Stimulated activated CD8-positive, alpha-beta memory T cell treated with anti-CD3 and anti-CD28 coated beads, Interleukin-12 subunit alpha, Interleukin-12 subunit beta, amount 100 ng/mL, for 24 hours (primary cell): Measurements from ENCODE around the gene ANKRD28.

Source experiments
- DNase-seq: peaks from one replicate; pipeline ENCODE4 v3.0.0-alpha.2; 2020; ENCODE audit errors: extremely low read depth

The ANKRD28 gene

DNA sequence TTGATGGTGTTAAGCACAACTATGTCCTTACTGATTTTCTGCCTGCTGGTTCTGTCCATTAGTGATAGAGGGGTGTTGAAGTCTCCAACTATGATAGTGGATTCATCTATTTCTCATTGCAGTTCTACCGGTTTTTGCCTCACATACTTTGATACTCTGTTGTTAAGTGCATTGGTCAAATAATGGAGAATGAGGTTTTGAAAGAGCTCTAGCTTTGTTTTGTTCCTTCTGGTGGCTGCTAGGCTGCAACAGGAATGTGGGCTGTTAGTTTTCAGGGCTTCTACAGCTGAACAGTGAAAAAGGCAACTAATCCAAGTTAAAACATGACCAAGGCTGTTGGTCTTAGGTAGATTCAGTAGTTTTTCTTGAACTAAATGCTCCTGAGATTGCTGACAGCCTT lies 133.6 kb downstream of the ANKRD28 start:
- DNase-seq = no peak

DNA sequence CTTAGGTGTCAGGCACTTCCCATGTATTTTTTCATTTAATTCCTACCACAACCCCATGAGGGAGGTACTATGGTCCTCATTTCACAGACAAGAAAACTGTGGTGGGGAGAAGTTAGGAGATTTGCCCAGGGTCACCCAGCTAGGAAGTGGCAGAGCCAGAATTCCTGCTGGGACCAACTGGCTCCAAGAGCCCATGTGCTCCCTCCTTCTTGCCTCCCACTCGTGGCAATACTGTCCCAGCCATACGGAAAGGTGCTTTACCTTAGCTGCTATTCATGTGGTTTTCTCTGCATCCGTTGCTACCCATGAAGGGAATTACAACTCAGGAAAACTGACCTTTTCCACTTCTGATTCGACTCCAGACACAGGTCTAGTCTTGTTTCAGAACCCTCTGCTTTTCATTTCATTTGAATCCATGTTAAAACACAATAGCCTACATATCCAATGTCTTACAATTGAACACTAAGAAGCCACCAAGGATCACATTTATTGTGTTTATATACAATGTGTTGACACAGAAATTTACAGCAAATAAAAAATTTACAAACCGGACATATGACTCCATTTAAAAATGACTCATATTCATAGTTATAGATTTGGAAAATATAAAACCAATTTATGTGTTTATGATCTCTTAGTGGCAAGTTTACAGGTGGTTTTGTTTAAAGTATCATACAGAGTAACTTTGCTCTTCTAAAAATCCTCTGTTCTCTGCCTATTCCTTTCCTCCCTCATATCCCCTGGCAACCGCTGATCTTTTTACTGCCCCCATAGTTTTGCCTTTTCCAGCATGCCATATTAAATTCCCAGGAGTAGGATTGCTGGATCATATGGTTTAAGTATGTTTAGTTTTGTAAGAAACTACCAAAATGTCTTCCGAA lies 137.5 kb downstream of the ANKRD28 start:
- DNase-seq = no peak

DNA sequence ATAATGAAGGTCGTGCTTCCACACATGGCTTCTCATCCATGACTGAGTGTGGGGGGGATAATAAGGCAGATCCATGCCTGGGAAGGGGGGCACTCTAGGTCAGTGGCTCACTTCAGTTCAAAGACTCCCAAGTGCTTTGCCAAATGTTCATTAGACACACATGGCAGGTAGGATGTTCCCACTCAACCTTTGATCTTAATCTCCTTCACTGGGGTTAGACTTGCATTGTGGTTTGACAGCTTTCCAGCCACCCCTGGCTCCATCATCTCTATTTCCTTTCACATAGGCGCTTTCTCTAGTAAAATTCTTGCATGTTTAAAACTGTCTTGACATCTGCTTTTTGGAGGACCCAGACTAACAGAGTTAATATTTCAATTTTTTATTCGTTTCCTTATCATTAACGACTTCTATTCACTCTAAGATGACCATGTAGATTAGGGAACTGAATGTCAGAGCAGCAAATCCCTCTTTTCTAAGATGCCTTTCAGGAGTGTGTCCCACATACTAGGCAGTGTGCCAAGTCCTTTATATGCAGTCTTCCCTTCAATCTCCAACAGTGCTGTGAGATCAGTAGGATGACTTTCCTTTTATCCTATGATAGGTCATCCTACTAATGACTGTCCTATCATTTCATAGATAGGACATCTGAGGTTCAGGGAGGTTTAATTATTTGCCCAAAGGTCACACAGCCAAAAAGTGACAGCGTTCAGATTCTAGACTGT lies 138.4 kb downstream of the ANKRD28 start:
- no peak for DNase-seq

DNA sequence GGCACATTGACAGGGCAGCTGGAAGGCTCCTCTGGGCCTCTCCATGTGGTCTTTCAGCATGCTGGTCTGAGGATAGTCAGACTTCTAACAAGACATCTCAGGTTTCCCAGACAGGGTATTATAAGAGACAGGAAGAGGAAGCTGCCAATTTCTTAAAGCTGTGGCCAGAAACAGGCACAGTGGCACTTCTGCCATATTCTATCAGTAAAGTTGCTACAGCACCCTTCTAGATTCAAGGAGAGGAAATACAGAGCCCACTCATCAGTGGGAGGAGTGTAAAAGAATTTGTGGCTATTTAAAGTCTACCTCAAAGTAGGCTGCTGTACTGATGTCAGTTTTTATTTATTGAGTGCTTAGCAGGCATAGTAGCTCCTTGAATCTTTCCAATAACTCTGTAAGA lies 140.8 kb downstream of the ANKRD28 start:
- DNase-seq = no peak

DNA sequence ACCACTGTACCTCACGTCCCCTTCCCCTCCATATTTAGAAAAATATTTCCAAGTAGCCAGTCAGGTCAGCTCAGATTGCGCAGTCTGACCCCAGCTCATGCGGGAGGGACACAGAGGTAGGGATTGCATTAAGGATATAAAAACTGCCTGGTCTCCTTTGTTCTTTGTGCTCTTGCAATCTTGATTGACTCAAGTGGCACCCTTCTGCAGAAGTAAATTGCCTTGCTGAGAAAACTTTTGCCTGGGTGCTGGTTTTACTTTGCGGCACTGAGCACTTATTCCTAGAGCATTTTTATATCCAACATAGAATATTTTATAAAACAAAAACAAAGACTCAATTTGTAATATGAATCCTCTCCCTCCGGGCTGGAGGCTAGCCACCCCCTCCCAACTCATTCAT lies 141.4 kb downstream of the ANKRD28 start:
- DNase-seq = no peak

DNA sequence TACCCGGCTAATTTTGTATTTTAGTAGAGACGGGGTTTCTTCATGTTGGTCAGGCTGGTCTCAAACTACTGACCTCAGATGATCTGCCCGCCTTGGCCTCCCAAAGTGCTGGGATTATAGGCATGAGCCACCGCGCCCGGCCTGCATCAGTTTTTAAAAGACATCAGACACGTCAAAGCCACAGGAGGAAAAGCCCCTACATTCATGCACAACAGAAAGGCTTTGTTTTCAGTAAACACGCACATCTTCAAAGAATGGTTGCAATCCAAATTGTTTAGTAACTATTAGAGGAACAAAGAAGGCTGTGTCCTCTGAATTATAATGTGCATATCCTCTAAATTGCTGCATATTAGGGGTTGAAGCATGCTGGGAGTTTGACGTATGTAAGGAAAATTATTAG lies 142.9 kb downstream of the ANKRD28 start:
- no peak for DNase-seq

DNA sequence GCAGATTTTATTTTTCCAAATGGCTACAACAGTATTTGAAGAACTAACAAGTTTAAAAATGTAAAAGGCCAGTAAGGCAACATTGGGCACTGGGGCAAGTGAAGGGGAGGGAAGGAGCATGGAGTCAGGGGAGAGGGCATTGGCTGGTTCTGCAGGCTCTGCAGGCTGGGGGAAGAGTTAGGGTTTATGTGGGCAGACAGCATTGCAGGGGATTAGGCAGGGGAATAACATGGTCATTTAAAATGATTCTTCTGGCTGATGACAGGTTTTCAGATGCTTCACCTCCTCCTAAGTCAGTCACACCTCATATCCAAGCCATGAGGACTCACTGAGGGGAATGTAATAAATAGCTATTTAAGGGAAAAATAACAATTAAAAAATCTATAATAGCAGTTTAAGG lies 143.7 kb downstream of the ANKRD28 start:
- DNase-seq = no peak

DNA sequence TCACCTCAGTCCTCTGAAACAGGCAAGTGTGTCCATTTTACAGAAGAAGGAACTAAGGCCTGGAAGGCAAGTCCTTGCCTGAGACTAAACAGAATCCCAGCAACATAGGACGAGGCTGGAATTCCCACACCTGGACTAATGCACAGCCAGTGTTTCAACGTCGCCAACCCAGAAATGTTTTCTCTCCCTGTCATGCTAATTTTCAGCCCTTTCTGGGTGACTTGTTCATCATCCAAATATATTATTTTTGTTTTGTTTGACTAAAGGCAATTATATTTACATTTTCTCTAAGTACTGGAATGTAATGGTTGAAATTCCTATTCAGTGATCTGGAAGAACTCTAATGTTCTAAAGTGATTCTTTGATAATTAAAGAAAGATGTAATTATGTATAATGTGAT lies 144.5 kb downstream of the ANKRD28 start:
- no peak for DNase-seq

DNA sequence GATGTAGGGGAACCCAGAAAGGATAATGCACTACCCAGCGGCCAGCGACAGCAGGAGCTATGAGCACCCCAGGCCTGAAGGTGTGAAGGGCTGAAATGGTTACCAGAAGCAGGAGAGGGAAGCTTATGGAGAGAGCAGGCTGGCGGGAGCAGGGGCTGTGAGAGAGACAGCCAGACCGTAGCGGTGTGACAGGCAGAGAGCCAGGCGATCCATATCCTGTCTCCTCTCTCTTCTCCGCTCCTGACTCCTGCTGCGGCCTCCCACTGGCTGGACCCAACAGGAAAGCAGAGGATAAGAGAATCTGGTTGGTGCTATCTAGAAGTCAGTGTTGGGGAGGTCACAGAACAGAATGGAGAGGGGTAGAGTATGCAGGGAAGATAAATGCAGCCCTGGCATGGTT lies 146.4 kb downstream of the ANKRD28 start:
- DNase-seq = no peak

DNA sequence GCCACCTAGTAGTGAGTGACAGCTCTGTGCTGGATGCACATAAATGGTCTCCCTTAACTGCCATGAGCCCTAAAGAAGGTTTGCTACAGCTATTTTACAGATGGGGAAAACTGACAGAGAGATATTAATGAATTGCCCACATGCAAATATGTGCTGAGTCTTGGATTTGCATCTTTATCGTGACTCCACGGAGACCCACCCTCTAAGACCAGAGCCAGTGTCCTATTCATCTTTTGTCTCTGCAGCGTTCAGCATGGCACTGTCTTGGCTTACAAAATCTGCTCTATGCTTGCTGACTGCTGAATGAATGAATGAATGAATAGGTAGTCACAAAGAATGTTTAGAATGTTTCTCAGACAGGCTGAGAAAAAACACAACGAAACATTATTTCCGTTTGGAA lies 147.9 kb downstream of the ANKRD28 start:
- DNase-seq = no peak

DNA sequence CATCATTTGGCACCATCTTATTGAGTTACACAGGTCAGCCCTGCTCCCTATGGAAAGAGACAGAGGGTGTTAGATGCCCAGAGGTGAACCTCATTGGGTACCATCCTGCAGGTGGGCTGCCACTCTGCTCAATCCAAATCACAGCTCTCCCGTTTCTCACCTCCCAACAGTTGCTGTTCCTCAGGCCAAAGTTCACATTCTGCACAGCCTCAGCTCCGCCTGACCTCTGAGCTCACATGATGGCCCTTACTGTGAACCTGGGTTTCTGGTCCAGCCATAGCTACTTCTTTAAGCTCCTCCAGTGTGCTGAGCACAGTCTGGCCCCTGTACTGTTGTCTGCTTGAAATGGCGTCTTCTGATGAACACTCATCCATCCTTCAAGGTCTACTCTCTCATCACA lies 148.4 kb downstream of the ANKRD28 start:
- no peak for DNase-seq

DNA sequence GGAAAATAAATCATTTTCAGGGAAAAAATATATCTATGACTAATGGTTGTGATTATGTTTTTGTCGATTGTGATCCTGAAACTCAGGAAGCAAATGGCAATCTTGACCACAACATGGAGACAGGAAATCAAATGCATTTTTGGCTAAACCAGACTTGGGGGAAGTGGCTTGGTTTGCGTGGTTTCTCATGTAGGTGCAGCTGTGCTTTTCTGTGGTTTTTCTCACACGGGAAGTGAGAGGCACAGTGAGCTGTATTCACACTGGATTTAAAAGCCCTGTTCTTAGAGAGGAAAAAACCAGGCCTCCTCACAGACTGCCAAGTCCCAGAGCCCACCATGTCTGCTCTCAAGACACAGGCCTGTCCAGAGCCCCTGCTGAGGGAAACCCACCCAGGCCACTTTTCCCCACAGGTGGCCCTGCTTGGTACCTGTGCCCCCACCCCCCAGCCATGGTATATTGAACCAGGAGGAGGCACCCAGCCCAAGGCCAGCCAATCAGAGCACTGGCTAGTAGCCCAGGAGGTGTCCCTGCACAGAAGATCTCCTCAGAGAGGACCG lies 150.1 kb downstream of the ANKRD28 start:
- no peak for DNase-seq

DNA sequence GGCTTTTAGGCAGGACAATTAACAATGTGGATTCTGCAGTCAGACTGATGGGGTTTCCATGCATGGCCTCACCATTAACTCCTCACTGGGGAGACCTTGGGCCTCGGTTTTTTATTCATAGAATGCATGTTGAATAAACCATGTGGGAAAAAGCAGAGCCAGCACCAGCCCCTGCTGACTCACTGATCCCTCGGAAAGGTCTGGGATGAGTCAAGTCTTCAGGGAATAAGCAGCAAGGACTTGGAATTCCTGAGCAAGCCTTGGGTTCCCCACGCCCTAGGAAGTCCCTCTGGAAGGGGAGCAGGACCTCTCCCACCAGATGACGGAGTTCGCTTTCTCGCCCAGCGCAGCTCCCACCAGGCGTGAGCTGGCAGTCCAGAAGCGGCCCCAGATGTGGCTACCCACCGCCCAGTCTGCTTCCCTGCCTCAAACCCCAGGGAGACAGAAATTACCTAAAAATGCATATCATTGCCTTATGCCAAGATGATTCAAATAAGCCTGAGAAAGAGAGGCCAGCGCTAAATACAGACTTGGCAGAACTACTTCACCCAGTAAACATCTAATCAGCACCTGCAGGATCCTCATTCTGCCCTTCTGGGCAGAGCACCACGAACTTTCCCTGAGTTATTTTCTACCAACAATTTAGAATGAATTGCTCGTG lies 150.8 kb downstream of the ANKRD28 start:
- no peak for DNase-seq

DNA sequence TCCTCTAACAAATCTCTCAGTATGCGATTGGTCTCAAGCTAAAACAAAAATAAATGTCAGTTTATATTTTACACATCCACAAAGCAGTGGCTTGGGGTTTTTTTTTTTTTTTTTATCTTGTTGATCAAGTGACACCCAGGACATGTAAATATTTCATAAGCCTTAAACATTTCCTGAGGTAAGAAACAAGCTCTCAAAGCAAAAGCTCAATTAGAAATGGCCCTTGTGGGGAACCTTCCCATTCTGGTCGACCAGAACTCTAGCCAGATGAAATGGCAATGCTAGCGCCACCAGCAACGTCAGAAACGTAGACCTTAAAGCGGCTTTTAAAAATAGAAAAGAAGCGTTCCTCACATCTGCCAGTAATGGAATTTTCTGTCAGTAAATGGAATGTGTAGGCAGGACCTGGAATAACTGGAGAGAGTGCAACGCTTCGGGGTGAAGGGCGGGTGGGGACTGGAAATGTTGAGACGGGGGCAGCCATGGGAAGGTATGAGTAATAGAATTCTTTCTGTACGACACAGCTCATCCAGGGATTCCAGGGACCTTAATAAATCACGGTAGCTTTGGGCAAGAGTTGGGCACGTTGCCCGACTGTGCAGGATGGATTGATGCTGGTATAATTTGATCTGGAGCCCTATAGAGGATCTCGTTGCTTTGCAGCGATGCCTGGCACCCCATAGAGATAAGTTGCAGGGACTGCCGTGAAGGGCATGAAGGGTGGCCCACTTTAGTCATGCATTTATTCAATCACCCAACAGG lies 151.9 kb downstream of the ANKRD28 start:
- no peak for DNase-seq

DNA sequence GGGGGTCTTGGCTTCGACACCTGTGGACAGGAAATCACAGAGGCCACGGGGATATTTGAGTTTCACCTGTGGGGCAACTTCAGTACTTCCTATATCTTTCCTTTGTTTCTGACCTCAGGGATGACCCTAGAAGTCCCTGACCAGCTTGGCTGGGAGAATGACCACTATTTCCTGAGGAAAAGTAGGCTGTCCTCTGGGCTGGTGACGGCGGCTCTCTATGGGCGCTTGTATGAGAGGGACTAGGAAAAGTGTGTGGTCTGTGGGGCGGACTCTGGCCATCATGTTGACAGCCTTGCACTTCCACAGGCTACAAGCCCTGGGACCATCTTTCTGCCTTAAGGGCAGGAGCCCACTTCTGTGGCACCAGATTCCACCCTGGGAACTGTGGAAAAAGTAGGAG lies 152.5 kb downstream of the ANKRD28 start:
- no peak for DNase-seq

DNA sequence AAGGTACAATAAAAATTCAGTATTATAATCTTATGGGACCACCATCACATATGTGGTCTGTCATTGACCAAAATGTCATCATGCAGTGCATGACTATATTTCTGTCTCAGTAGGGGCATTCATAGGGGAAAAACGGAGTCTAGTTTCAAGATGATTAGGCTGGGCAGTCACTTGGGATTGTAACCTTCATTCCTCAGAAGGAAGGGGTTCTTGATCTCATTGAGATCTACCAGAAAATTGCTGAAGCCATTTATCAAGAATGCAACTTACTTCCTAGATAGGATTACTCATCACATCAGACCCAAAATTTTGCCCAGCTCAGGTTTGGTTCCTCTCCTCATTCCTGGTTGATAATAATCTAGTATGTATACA lies 158.9 kb downstream of the ANKRD28 start:
- no peak for DNase-seq

DNA sequence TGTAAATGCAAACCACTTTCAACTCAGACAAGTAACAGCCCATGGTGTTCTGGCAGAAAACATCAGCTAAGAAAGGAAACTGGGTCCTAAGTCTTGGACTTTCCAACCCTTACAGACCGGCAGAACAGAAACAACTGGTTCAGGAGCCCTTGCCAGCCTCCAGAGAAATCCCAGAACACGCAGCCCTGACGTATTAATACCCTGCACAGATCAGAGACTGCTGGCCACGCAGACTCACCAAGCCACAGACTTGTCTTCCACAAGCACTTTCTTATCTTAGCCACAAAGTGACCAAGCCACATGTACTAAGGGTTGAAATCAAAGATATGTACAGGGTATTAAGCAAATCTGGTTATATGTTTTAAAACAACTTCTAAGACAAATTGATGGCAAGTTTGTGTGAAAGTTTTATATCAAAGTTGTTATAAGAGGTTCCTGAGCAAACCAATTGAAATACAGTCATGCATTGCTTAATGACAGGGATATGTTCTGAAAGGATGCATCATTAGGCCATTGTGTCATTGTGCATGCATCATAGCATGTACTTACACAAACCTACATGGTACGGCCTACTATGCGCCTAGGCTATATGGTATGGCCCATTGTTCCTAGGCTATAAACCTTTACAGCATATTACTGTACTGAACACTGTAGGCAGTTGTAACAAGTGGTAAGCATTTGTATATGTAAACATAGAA lies 159.4 kb downstream of the ANKRD28 start:
- no peak for DNase-seq

DNA sequence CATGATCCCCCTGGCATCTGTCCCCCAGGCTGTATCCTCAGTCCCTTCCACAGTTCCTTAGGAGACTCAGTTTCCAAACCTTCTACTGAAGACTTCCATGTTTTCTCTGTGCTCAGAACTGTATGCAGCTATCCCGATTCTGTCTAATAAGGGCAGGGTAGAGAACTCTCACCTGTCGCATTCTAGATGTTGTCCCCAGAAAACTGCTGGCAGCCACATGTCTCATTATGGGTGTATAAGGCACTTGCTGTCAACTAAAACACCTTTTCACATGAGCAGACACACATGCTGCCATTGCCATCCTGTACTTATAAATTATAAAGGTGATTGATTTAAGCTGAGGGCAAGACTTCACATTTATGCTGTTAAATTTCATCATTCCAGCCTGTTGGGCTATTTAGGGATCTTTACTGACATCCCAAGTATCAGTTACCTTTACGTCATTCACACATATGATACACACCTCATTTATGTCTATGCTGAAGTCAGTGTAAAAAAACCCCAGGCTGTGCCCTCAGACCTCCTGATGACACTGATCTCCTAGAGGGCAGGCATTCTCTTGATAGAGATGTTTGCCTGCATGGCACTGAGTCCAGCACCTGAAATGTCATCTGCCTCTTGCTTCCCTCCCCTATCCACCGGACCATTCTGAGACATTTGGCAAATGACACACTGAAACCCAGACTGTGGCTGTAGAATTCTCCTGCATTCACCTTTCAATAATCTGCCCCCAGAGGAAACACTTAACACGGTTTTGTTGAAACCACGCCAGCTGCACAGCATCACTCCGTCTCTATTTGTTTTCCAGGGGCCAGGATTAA lies 160.4 kb downstream of the ANKRD28 start:
- no peak for DNase-seq

DNA sequence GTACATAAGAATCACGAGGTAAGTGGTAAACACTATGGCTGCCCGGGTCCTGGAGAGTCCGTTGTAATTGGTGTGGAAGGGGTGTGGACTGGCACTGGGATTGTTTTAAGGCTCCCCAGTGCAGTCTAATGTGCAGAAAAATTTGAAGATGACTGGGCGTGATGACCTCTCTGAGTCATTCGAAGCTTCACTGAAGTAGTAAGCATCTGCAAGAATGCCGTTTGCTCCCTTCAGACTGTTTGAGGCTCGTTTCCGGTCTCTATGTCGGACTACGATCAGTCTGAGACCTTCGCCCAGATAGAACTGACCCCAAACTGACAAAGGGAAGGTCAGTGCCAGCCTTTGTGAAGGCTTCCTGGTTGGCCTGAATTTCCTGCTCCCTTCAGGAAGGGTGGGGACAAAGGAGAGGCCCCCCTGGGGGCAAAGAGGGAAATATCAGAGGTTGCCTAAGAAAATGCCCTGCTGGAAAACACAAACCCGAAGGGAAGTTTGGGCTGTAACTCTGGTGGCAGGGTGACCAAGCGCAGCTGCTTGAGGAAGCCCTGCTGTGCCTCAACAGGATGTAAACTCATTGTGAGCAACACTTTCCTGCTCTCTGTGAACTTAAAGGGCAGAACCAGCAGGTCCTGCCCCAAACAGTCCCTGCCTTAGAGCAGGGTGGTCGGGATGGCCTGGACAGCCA lies 161.6 kb downstream of the ANKRD28 start:
- no peak for DNase-seq
